Posterior vena cava (tissue), 2 donors: Measurements from ENCODE around the gene POTEI. TPM values are rescaled to one million over a fixed set of nuclear protein-coding genes. Genes with fewer than 3 reads are reported as not detected.
"Not testable (repeated sequence)": the region's sequence is repeated elsewhere in the genome, so short reads cannot be mapped to it uniquely, and the experiment has no call there.

Experiments used
- DNase-seq: peaks from one replicate; pipeline ENCODE4 v3.0.0-alpha.2; 2020; ENCODE audit warnings: low spot score
- intact Hi-C, 2 donors: fragments of 100-400 bp; cut with DNase I; formaldehyde crosslinking; loops; one replicate each; pipeline versions ENCODE4 v1.14.1 to v1.14.2; 2022 to 2023
- total RNA-seq, 2 donors: library from RNA; stranded (reverse); fragmentation: NEBNext Ultra II Directional; extraction: Animal tissue kit (Norgen Biotek cat#: 25700); gene quantifications; one replicate each; pipeline ENCODE4 v1.2.1, GENCODE V29; 2021
- donor health status: DM: yes; HTN: yes; CAD: no.
- donor health status: DM: yes; HTN: yes; CAD: no.

POTEI gene
- total RNA-seq, 2 donors from 2014 or later: not detected

- intact Hi-C loops, DNase-seq: not testable (repeated sequence)
These were observed 1.9 kb upstream of the POTEI start for GRCh38 chr2:130510807-130511746.

GRCh38 chr2:130491073-130491472 lies 18.1 kb downstream of the POTEI start:
- DNase-seq: peak; percentile 12
- intact Hi-C loops: not testable (repeated sequence)

- peak; percentile 66 for DNase-seq
These were observed 53.7 kb downstream of the POTEI start for GRCh38 chr2:130455413-130455812.

GRCh38 chr2:130454712-130455083 lies 54.4 kb downstream of the POTEI start:
- DNase-seq, intact Hi-C loops: not testable (repeated sequence)

More at GRCh38 chr2:130455413-130455812, 53.7 kb downstream of the POTEI start:
- intact Hi-C loops: not testable (repeated sequence)

- DNase-seq, intact Hi-C loops: not testable (repeated sequence)
These were observed 55.0 kb downstream of the POTEI start for GRCh38 chr2:130453955-130454711.

GRCh38 chr2:130452897-130453296 lies 56.2 kb downstream of the POTEI start:
- DNase-seq: peak; percentile 62
- intact Hi-C loops: not testable (repeated sequence)

GRCh38 chr2:130451823-130452222 lies 57.3 kb downstream of the POTEI start:
- intact Hi-C loops, DNase-seq: not testable (repeated sequence)

GRCh38 chr2:130451278-130451677 lies 57.9 kb downstream of the POTEI start:
- not testable (repeated sequence) for DNase-seq

GRCh38 chr2:130450366-130450765 lies 58.8 kb downstream of the POTEI start:
- intact Hi-C loops, DNase-seq: not testable (repeated sequence)

More at GRCh38 chr2:130451278-130451677, 57.9 kb downstream of the POTEI start:
- intact Hi-C loops: not testable (repeated sequence)

GRCh38 chr2:130427631-130428030 lies 81.5 kb downstream of the POTEI start:
- DNase-seq: peak; percentile 90
- intact Hi-C loops: not testable (repeated sequence)

GRCh38 chr2:130418845-130419244 lies 90.3 kb downstream of the POTEI start:
- intact Hi-C loops, DNase-seq: not testable (repeated sequence)

- intact Hi-C loops, DNase-seq: not testable (repeated sequence)
These were observed 92.4 kb downstream of the POTEI start for GRCh38 chr2:130416693-130417092.

Other genes starting within 250 kb of the POTEI start
- 10 to 100 TPM; 48.7 to 60.5 TPM for gene IMP4, start 166.4 kb downstream of the POTEI start, total RNA-seq
- 10 to 100 TPM; 33.6 to 58.7 TPM for gene PTPN18, start 153.3 kb downstream of the POTEI start, total RNA-seq
- gene CFC1B, start 11.9 kb upstream of the POTEI start, total RNA-seq: not detected
- not detected for gene CFC1, start 90.2 kb upstream of the POTEI start, total RNA-seq
- not detected for gene POTEJ, start 102.1 kb upstream of the POTEI start, total RNA-seq
- gene GPR148, start 219.7 kb upstream of the POTEI start, total RNA-seq: not detected
- not detected for gene AMER3, start 246.2 kb upstream of the POTEI start, total RNA-seq